ENCODE data around the gene PEF1.

GRCh38 chr1:31689379-31689778 is 44.7 kb upstream of the PEF1 start:
- TF ChIP-seq SP1 (IDR thresholded peaks at IDR 0.05) (no peak), NFRKB (IDR thresholded peaks at IDR 0.05) (no peak), TARDBP (IDR thresholded peaks at IDR 0.05) (no peak)
